ENCODE measurements around the gene CPZ.

- TF ChIP-seq USF1 (IDR thresholded peaks at IDR 0.05) (no peak), MAX (IDR thresholded peaks at IDR 0.05) (no peak), TAF1 (IDR thresholded peaks at IDR 0.05; ENCODE audit: low read depth) (no peak), EGR1 (IDR thresholded peaks at IDR 0.05) (no peak), TCF12 (IDR thresholded peaks at IDR 0.05; ENCODE audit: low read depth) (no peak)
Observed at GRCh38 chr4:8605289-8605688, 12.7 kb downstream of the CPZ start.

Measured in Ishikawa (cell line).